Activated naive CD8-positive, alpha-beta T cell (primary cell): ENCODE measurements around the gene SNX27.

Experiments used
- H3K27ac Mint-ChIP-seq: one replicate; pipeline ENCODE4 v1.8.0; 2021; ENCODE audit warnings: mixed read lengths
- H3K27me3 Mint-ChIP-seq: one replicate; pipeline ENCODE4 v1.8.0; 2021; ENCODE audit warnings: mixed read lengths
- H3K36me3 Mint-ChIP-seq: one replicate; pipeline ENCODE4 v1.8.0; 2021; ENCODE audit warnings: mixed read lengths
- H3K4me1 Mint-ChIP-seq: one replicate; pipeline ENCODE4 v1.8.0; 2021; ENCODE audit warnings: low read depth, mixed read lengths
- H3K4me3 Mint-ChIP-seq: one replicate; pipeline ENCODE4 v1.8.0; 2021; ENCODE audit warnings: mild to moderate bottlenecking, mixed read lengths
- H3K9me3 Mint-ChIP-seq: one replicate; pipeline ENCODE4 v1.8.0; 2021; ENCODE audit warnings: low read depth, mixed read lengths

Gene SNX27

DNA sequence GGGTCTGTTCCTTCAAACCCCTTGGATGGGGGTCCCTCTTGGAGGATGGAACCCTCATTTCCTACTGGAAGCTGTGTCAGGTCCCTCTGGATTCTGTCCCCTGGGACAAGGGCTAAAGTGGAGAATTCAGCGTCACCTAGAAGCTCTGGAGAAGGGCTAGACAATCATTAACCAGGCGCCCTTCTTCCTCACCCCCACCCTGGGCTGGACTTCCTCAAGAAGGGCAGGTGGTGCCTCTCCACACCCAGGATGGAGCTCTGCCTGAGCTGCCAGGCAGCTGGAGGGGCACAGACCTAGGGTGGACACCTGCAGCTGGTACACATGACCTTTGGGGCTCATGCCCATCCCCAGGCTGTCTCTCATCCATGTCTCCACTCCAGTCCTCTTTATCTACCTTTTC, 101.2 kb downstream of the SNX27 start:
- Mint-ChIP-seq H3K9me3 (no peaks in the 10 kb centered on the region), H3K27me3 (peaks cover 17% of the 10 kb centered on the region), H3K27ac (no peak overlapping the region), H3K36me3 (no peaks in the 10 kb centered on the region), H3K4me1 (peaks cover 6% of the 10 kb centered on the region), H3K4me3 (no peak overlapping the region)

DNA sequence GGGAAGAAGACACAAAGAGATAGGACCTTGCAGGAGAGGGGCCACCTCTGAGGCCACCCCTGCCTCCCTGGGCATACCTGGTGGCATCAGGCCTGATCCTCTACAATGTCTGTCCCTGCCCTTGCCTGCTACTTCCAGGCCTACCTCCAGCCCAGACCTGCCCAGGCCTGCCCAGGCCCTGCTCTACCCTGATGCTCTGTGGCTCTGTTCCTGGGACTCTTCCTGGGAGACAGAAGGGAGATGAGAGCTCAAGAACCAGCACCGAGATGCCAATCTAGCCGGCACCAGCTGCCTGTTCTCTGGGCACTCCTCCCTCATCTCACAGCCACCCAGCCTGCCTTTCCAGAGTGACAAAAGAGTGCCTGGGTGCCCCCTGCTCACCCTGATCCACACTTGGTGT, 102.0 kb downstream of the SNX27 start:
- no peak overlapping the region for H3K4me3 Mint-ChIP-seq
- peaks cover 22% of the 10 kb centered on the region for H3K27me3 Mint-ChIP-seq
- H3K4me1 Mint-ChIP-seq = peaks cover 6% of the 10 kb centered on the region
- H3K27ac Mint-ChIP-seq = no peak overlapping the region
- no peaks in the 10 kb centered on the region for H3K9me3 Mint-ChIP-seq
- H3K36me3 Mint-ChIP-seq = no peaks in the 10 kb centered on the region

DNA sequence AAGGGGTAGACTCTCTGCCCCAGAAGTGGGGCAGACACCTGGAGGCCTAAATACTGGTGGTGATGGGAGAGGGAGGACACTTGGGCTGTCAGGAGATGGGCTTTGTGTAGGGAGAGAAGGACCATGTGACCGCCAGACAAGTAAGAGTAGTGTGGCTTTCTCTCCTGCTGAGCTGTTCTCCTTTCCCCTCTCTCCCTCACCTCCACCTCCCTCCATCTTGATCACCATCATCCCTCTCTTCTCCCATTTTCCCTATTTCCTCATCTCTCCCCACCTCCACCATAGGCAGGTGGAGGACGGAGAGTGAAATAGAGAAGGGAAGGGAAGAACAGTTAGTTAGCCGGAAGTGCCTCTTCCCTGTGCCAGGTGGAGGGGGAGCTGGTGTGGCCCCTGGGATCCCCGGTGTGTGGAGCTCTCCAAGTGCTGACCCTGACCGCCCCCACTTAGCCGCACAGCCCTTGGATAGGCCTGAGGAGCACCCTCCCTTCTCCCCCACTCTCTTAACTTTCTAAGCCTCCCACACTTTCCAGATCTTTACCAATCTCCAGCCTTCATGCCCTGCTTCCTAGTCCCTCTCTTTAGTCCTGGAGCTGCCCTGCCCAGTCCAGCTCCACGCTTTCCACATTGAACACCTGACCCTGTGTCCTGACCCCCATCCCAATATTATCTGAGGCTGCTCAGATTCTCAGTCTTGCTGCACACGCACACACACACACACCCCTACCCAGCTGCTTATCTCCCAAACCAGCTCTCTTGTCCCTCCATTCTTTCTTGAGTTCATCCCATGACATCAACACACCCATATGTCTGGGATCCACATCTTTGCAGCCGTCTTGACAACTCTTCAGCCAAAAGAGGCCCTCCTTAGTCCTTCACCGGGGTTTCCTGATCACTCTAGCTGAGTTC, 103.2 kb downstream of the SNX27 start:
- Mint-ChIP-seq H3K36me3 (no peaks in the 10 kb centered on the region), H3K4me1 (peaks cover 7% of the 10 kb centered on the region), H3K27me3 (peaks cover 27% of the 10 kb centered on the region), H3K4me3 (no peak overlapping the region), H3K27ac (no peak overlapping the region), H3K9me3 (no peaks in the 10 kb centered on the region)

DNA sequence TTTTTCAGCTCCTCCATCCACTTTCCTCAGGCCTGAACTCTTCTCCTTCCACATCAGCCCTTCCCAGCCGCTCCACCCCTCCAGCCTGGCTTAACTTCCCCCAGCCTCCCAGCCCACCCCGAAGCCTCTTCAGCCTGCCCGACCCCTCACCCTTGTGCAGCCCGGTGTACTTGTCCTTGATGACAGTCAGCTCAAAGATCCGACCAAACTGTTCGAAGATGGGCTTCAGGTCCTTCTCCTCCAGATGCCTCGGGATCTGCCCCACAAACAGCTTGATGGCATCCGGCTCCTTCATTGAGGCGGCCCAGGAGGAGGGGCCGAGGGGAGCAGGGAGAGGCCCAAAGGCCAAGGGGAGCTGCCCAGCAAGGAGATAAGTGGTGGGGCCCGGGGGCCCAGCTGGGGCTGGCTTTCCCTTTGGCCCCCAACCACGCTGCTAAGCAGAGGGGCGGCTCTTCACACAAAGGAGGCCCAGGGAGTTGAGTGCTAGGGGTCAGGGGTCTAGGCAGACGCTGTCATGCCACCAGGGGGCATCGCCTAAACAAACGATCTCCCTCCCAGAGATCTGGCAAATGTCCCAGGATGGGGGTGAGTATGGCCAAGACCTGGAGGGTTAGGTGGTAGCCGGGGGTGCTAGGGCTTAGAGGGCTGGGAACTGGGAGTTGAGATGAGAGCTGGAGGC, 104.0 kb downstream of the SNX27 start:
- Mint-ChIP-seq H3K4me3 (no peak overlapping the region), H3K9me3 (no peaks in the 10 kb centered on the region), H3K36me3 (no peaks in the 10 kb centered on the region), H3K27me3 (peaks cover 29% of the 10 kb centered on the region), H3K27ac (no peak overlapping the region), H3K4me1 (peaks cover 15% of the 10 kb centered on the region)

DNA sequence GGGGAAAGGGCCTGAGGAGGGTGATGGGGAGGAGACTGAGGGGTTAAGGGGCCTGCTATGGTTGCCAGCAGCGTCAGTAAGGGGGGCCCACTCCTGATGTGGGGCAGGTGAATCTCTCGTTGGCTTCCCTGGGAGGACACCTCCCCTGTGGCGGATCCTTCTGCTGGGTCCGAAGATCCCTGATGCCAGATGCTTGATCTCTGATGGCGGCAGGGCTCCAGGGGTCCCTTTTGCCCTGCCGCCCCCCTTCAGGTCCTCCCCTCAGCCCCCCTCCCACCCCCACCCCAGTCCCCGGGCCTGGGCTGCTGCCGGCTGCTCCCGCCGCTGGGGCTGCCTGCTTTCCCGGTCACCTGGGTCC, 104.5 kb downstream of the SNX27 start:
- Mint-ChIP-seq H3K9me3 (no peaks in the 10 kb centered on the region), H3K4me1 (peaks cover 18% of the 10 kb centered on the region), H3K36me3 (no peaks in the 10 kb centered on the region), H3K27me3 (peaks cover 29% of the 10 kb centered on the region), H3K4me3 (no peak overlapping the region), H3K27ac (no peak overlapping the region)

DNA sequence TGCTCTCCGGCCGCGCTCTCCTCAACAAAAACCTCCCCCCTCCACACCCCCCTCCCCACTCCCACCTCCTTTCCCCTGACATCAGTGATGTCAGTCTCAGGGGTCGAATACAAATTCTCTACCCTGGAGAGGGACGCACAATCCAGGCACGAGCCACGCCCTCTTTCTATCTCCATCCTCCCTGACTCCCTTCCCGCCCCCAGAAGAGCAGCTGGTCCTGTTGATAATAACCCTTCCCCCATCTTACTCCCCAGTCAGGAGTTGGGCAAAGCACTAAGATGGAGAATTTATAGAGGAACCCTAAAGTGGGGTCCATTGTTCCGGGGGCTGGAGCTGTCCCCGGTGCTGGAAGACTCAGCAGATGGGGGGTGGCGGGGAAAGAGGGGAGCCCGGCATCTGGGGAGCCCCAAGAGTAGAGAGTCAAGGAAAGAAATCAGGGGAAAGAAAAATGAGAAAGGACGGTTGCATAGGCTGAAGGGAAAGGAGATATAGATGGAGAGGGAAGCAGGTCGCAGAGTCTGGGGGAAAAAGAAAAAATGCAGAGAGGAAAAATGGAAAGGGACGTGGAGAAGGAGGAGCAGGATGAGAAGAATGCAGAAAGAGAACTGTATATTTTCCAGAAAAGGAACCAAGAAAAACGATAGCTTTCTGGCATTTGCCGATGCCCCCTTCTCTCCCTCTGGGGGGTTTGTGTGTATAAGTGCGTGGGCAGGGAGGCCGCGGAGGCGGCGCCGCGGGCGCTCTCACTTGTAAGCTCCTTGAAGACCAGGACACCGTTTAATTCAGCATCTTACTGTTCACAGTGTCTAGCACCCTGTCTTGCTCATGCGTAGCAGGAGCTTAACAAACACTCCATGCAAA, 105.2 kb downstream of the SNX27 start, which contains the start of gene CELF3:
TSS of gene CELF3 (minus strand) at position 33 of the 861 bp plus-strand sequence. CDS start 783 bp downstream, outside the sequence.
- H3K4me1 Mint-ChIP-seq = peaks cover 24% of the 10 kb centered on the region
- H3K27ac Mint-ChIP-seq = no peak within 1 kb of the TSS
- peak within 1 kb of the TSS; percentile 30 for H3K4me3 Mint-ChIP-seq
- H3K9me3 Mint-ChIP-seq = no peaks in the 10 kb centered on the region
- peaks cover 29% of the 10 kb centered on the region for H3K27me3 Mint-ChIP-seq
- H3K36me3 Mint-ChIP-seq = no peaks in the 10 kb centered on the region

DNA sequence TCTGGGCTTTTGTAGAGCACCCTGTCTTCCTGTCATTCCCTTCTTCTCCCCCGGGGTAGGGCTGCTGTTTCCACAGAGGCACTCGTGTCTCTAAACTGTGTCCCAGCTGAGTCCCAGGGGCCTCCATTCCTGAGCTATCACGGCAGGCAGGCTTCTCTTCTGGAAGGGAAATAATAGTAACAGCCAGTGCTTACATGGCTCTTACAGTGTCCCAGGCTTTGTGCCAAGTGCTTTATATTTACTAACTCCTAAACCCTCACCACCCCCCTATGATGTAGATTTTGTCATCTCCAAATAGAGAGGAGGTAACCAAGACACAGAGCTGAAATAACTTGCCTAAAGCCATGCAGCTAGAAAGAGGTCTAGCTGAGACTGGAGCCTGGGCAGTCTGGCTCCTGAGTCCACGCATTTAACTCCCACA, 106.2 kb downstream of the SNX27 start:
- Mint-ChIP-seq H3K4me1 (peaks cover 25% of the 10 kb centered on the region), H3K27ac (no peak overlapping the region), H3K9me3 (no peaks in the 10 kb centered on the region), H3K27me3 (peaks cover 29% of the 10 kb centered on the region), H3K36me3 (no peaks in the 10 kb centered on the region), H3K4me3 (no peak overlapping the region)

DNA sequence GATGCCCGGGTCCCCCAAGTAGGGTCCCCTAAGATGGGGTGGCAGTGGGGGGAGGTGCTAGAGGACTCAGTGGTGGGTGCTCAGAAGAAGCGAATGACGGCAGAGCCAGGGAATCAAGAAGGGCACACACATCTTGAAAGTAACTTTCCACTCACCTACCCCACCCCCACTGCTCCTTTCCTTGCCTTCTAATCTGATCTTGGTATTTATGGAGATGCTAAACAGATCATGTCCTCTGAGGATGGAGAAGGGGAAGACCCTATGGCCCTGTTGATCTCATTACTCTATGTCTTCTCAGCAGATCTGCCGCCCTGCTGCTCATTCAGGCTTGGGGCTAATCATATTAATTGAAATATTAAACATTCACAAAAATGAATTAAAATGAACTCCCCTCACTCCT, 106.8 kb downstream of the SNX27 start:
- Mint-ChIP-seq H3K4me1 (peaks cover 25% of the 10 kb centered on the region), H3K36me3 (no peaks in the 10 kb centered on the region), H3K4me3 (no peak overlapping the region), H3K27me3 (peaks cover 30% of the 10 kb centered on the region), H3K9me3 (no peaks in the 10 kb centered on the region), H3K27ac (no peak overlapping the region)

DNA sequence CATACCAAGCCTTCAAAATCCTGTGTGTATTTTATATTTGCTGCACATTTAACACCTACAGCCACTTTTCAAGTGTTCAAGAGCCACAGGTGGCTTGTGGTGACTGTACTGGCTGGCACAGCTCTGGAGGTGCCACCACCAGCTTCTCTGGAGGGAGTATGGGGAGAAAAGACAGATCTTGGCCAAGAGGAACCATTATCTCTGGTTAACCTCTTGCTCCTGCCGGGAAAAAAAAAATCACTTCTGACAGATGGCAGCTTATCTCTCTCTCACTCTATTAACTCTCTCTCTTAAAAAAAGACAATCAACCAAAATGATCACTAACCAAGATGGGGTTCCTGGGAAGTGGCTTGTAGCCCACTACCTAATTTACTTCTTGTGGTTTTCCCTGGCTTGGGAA, 108.3 kb downstream of the SNX27 start:
- H3K27ac Mint-ChIP-seq = no peak overlapping the region

DNA sequence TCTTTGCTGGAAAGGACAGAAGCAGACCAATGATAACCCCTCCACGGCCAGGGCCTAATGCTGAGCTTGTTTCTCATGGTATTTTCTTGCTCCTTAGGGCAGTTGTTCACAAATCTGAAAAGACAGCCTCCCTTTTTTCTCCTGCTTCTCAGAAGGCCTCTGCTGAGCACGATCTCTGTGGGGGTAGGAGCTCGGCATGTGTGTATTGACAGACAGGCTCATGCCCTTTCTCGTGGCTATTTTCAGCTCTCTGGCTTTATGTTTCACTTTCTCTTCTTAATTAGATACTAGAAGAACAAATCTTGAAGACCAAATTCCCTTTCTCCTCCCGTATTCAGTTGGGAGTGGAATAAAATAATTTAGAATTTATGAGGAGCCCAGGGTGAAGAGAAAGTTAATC, 108.7 kb downstream of the SNX27 start:
- Mint-ChIP-seq H3K4me1 (peaks cover 25% of the 10 kb centered on the region), H3K27ac (no peak overlapping the region), H3K9me3 (no peaks in the 10 kb centered on the region), H3K27me3 (peaks cover 34% of the 10 kb centered on the region), H3K36me3 (no peaks in the 10 kb centered on the region), H3K4me3 (peak overlapping the region; percentile 80)

More for the DNA sequence above, 108.3 kb downstream of the SNX27 start:
- Mint-ChIP-seq H3K27me3 (peaks cover 34% of the 10 kb centered on the region), H3K4me1 (peaks cover 25% of the 10 kb centered on the region), H3K4me3 (peak overlapping the region; percentile 80), H3K9me3 (no peaks in the 10 kb centered on the region), H3K36me3 (no peaks in the 10 kb centered on the region)

DNA sequence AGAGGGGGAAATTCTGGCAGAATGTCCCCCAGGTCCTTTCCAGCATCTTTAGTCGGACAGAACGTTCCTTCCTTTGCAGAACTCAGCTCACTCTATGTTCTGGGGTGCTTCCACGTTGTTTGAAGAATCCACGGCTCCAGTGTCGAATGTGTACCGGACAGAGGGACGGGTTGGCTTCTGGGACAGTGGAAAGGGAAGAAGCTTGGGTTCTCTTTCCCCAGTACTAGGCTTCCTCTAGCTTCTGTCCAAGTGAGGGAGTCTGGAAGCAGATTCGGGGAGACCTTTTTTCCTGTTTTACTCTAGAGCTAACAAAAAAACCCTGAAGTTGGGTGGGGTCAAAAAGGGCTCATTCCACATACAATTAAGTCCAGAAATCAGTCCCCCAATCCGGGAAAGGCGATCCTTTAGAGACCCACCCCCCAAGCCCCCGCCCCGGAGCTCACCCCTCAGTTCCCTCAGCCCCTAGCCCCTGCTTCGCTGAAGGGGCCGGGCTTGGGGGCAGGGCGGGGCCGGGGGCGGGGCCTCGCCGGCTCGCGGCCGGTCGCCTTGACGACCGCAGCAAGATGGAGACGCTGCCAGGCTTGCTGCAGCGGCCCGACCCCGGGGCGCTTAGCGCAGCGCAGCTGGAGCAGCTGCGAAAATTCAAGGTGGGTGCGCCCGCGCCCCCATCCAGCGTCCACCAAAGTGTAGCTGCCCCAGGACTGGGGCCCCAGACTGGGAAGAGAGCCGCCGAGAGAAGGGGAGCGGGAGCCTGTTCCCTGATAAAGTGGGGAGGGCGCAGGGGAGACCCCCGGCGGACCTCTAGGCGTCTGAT, 109.3 kb downstream of the SNX27 start, which contains the start of gene RIIAD1:
TSS of gene RIIAD1 (plus strand) at position 549 of the 814 bp plus-strand sequence. CDS start at position 564, 15 bp downstream.
- Mint-ChIP-seq H3K27me3 (peaks cover 38% of the 10 kb centered on the region), H3K9me3 (no peaks in the 10 kb centered on the region), H3K36me3 (no peaks in the 10 kb centered on the region), H3K4me1 (peaks cover 25% of the 10 kb centered on the region), H3K4me3 (peak within 1 kb of the TSS; percentile 80), H3K27ac (no peak within 1 kb of the TSS)

DNA sequence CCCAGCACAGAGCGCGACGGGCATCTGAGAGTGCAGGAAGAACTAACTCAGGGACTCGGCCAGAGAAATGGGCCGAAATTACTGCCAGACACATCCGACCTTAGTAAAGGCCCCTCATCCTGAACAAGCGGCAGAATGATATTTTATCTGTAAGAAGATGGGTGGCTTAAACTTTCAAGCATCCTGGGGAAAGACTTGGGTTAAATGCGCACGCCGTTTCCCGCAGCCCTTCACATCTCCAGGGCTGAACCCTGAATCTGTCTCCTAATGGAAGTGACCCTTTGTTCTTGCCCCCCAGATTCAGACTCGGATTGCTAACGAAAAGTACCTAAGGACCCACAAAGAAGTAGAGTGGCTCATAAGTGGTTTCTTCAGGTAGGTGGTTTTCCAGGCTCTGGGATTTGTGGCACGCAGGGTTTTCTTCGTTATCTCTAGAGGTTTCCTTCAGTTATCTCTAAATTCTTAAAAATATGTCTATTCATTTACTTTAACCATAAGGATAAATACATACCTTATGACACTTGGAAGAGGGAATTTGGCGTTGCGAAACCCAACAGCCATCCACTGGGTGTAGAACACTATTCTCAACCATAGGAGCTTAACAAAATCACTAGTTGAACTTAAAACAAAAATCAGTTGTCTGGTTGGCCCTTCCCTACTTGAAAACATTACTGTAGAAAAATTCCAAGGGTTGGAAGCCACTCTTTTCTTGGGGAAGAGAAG, 110.1 kb downstream of the SNX27 start:
- H3K4me1 Mint-ChIP-seq = peaks cover 23% of the 10 kb centered on the region
- peak overlapping the region; percentile 80 for H3K4me3 Mint-ChIP-seq
- no peaks in the 10 kb centered on the region for H3K36me3 Mint-ChIP-seq
- H3K27me3 Mint-ChIP-seq = peaks cover 42% of the 10 kb centered on the region
- no peaks in the 10 kb centered on the region for H3K9me3 Mint-ChIP-seq
- no peak overlapping the region for H3K27ac Mint-ChIP-seq

DNA sequence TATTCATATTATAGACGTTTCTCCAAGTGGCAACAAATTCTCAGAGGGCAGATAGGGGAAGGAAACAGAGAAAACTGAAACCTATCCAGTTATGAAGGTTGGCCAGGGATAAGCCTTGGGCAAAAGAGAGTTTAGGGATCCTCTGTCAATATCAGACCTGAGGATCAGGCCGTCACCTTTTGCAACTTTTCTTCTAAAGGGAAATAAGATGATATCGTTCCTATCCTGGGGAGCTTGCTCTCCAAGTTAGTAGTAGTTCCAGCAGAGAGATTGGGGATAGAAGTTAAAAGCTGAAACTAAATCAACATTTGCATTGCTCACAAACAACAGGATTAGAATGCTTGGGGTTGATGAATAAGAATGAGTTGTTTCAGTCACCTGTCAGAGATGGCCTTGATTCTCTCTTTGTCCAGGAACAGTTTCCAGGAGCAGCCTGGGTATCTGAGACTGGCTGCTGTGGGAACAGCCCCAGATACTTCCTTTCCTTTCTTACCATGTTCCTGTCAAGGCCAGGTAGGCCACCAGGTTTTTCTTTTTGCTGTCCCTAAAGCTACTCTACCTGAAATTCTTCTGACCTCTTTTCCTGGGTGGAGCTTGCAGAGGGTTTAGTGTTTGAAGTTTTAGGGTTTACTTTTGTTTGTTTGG, 112.0 kb downstream of the SNX27 start:
- Mint-ChIP-seq H3K4me3 (no peak overlapping the region), H3K36me3 (no peaks in the 10 kb centered on the region), H3K27ac (no peak overlapping the region), H3K9me3 (no peaks in the 10 kb centered on the region), H3K27me3 (peaks cover 36% of the 10 kb centered on the region), H3K4me1 (peaks cover 19% of the 10 kb centered on the region)
